Lower lobe of right lung (tissue), 2 donors: ENCODE measurements around the gene PLCL2. TPM values are rescaled to one million over a fixed set of nuclear protein-coding genes. Genes with fewer than 3 reads are reported as not detected.

ENCODE experiments used
- ATAC-seq, 2 donors: fragments of 200-7000 bp; cut with Tn5 transposase; one replicate each; pipeline ENCODE4 v1.9.1; 2020 to 2022; ENCODE audit warnings: mild to moderate bottlenecking in 2 of 2, moderate library complexity in 2 of 2
- DNase-seq: peaks from one replicate; pipeline ENCODE4 v3.0.0-alpha.2; 2020
- H3K27ac ChIP-seq: fragments of 200-600 bp; one replicate; pipeline ENCODE4 v1.8.0; 2022
- H3K27me3 ChIP-seq: fragments of 200-600 bp; one replicate; pipeline ENCODE4 v1.8.0; 2022; ENCODE audit warnings: low read depth
- H3K36me3 ChIP-seq: fragments of 200-600 bp; one replicate; pipeline ENCODE4 v1.8.0; 2022; ENCODE audit warnings: mild to moderate bottlenecking
- H3K4me1 ChIP-seq: fragments of 200-600 bp; one replicate; pipeline ENCODE4 v1.8.0; 2022
- H3K4me3 ChIP-seq: fragments of 200-600 bp; one replicate; pipeline ENCODE4 v1.8.0; 2022; ENCODE audit warnings: mild to moderate bottlenecking
- H3K9me3 ChIP-seq: fragments of 200-600 bp; one replicate; pipeline ENCODE4 v1.8.0; 2022
- intact Hi-C: fragments of 100-400 bp; cut with DNase I; formaldehyde crosslinking; loops from one replicate; pipeline ENCODE4 v1.11.0; 2022
- total RNA-seq: library from RNA; stranded (reverse); fragmentation: NEBNext Ultra II Directional; extraction: Animal tissue kit (Norgen Biotek cat#: 25700); gene quantifications from one replicate; pipeline ENCODE4 v1.2.1, GENCODE V29; 2021
- TF ChIP-seq, protein P1 (sequence below): fragments of 200-600 bp; IDR thresholded peaks from one replicate; pipeline ENCODE4 v1.8.0; 2022; ENCODE audit warnings: antibody characterized with exemption, mild to moderate bottlenecking
- donor health status: DM: no; HTN: yes; CAD: no; lungs with severe emphysema.

The PLCL2 gene
- total RNA-seq, 1 donor from 2014 or later, result 12.1 TPM

DNA sequence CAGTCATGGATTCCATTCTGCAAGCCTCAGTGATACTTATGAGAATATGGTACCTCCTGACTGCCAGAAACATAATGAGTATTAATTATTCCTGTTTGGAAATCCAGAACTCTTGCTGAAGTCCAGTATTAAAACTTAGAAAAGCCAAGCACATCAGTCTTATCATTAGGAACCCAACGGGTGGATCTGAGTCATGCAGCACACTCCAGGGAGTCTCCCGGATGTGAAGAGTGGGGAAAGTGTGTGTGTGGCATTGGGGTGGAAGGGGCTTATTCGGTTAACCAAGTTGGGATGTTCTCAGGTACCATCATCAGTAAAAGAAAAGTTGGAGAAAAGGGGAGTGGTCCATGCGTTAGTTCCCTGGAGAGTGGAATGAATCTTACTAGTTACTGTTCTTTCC, 181.1 kb downstream of the PLCL2 start:
- Histone ChIP-seq H3K4me3 (no peak overlapping the region), H3K36me3 (peaks cover 13% of the 10 kb centered on the region), H3K9me3 (no peaks in the 10 kb centered on the region), H3K27me3 (no peaks in the 10 kb centered on the region), H3K4me1 (no peaks in the 10 kb centered on the region), H3K27ac (no peak overlapping the region)
- no peak for ATAC-seq
- TF ChIP-seq, protein P1, sequence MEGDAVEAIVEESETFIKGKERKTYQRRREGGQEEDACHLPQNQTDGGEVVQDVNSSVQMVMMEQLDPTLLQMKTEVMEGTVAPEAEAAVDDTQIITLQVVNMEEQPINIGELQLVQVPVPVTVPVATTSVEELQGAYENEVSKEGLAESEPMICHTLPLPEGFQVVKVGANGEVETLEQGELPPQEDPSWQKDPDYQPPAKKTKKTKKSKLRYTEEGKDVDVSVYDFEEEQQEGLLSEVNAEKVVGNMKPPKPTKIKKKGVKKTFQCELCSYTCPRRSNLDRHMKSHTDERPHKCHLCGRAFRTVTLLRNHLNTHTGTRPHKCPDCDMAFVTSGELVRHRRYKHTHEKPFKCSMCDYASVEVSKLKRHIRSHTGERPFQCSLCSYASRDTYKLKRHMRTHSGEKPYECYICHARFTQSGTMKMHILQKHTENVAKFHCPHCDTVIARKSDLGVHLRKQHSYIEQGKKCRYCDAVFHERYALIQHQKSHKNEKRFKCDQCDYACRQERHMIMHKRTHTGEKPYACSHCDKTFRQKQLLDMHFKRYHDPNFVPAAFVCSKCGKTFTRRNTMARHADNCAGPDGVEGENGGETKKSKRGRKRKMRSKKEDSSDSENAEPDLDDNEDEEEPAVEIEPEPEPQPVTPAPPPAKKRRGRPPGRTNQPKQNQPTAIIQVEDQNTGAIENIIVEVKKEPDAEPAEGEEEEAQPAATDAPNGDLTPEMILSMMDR, result no peak
- no peak for DNase-seq
- intact Hi-C loops, result no loop called here

DNA sequence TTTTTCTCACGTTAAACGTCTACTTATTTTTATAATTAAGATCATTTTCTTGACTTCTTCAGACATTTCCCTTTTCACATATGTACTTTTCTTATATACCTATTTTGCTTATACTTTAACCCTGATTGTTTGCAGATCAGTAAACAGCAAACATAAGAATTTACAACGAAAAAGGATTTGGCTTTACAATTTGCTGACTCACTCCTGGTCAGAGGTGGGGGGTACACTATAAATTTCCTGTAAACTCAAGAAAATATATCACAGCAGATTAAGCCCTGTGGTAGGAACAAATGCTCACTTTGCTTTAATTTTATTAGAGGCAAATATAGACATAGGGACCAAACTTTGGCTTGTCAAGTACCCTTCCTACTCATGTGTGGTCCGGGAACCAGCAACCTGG, 185.0 kb downstream of the PLCL2 start:
- H3K9me3 ChIP-seq, result no peaks in the 10 kb centered on the region
- DNase-seq (no peak), ATAC-seq (no peak)
- H3K4me1 ChIP-seq, result no peaks in the 10 kb centered on the region
- H3K27me3 ChIP-seq, result no peaks in the 10 kb centered on the region
- H3K4me3 ChIP-seq, result no peak overlapping the region
- H3K27ac ChIP-seq, result no peak overlapping the region
- H3K36me3 ChIP-seq, result peaks cover 13% of the 10 kb centered on the region
- TF ChIP-seq, protein P1, result no peak
- intact Hi-C loops, result no loop called here

GRCh38 chr3:17070161-17070959, 185.6 kb downstream of the PLCL2 start:
- intact Hi-C loops, result no loop called here
- DNase-seq (no peak), ATAC-seq (no peak)
- peaks cover 13% of the 10 kb centered on the region for H3K36me3 ChIP-seq
- no peaks in the 10 kb centered on the region for H3K4me1 ChIP-seq
- H3K4me3 ChIP-seq, result no peak overlapping the region
- H3K9me3 ChIP-seq, result no peaks in the 10 kb centered on the region
- H3K27ac ChIP-seq, result no peak overlapping the region
- H3K27me3 ChIP-seq, result no peaks in the 10 kb centered on the region
- TF ChIP-seq, protein P1, result no peak

GRCh38 chr3:17074559-17074958, 189.8 kb downstream of the PLCL2 start:
- TF ChIP-seq, protein P1, result no peak
- no peaks in the 10 kb centered on the region for H3K9me3 ChIP-seq
- intact Hi-C loops, result no loop called here
- no peaks in the 10 kb centered on the region for H3K4me1 ChIP-seq
- DNase-seq (no peak), ATAC-seq (no peak)
- no peak overlapping the region for H3K4me3 ChIP-seq
- no peaks in the 10 kb centered on the region for H3K27me3 ChIP-seq
- no peaks in the 10 kb centered on the region for H3K36me3 ChIP-seq
- no peak overlapping the region for H3K27ac ChIP-seq

DNA sequence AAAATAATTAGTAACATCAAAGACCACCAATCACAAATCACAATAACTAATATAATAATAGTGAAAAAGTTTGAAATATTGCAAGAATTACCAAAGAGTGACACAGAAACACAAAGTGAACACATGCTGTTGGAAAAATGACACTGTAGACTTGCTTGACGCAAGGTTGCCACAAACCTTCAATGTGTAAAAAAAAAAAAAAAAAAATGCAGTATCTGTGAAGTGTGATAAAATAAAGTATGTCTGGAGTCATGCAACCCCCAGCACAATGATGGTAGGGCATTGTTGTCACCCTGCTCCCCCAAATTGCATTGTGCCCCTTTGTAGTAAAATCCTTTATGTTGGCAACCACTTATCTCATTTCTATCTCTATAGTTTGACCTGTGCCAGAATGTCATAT, 190.6 kb downstream of the PLCL2 start:
- no peak for ATAC-seq
- no peak overlapping the region for H3K27ac ChIP-seq
- intact Hi-C loops, result no loop called here

More for the DNA sequence above, 190.6 kb downstream of the PLCL2 start:
- Histone ChIP-seq H3K9me3 (no peaks in the 10 kb centered on the region), H3K36me3 (no peaks in the 10 kb centered on the region), H3K4me3 (no peak overlapping the region), H3K4me1 (no peaks in the 10 kb centered on the region), H3K27me3 (no peaks in the 10 kb centered on the region)
- TF ChIP-seq, protein P1, result no peak
- no peak for DNase-seq
